ENCODE results near the gene ST6GALNAC1.

ST6GALNAC1 gene

DNA sequence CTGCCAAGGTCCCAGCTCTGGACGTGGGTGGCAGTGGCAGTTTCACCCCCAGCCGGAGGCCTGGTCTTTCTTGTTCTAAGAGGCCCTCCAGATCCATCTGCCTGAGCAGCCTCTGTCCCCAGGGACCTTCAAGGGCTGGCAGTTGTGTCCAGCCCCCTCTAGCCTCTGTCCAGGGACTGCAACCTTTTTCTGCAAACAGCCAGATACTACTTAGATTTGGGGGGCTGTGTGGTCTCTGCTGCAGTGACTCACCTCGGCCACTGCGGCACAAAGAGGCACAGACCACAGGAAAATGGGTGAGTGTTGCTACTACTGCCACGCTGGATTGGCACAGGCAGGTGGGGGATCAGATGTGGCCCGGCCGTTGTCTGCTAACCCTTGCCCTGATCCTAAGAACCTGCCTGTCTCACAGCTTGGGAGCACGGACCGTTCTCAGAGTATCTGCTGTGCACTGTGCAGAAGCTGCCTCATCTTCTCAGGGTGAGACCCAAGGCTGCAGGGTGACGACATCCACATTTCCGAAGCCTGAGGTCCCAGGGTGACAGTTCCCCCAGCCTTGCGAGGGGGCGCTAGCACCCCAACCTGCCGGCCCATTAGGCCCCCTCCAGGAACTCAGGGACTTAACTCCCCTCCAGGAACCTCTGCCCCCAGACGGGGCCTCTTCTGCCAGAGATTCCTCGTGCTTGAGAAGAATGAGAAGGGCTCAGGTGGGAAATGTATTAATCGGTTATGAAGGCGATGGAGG lies 39.6 kb upstream of the ST6GALNAC1 start:
- DNase-seq = peak; percentile 48
- H4K8ac ChIP-seq (ENCODE audit: low read length) = no peak overlapping the region
- H3K9me3 ChIP-seq (ENCODE audit: control insufficient read depth, low read length) = no peaks in the 10 kb centered on the region
- peaks cover 40% of the 10 kb centered on the region for H3K79me1 ChIP-seq (replicated peaks; ENCODE audit: low read length, poor library complexity, severe bottlenecking)
- peak overlapping the region in 1 of 2 experiments; percentile 77 for H3K14ac ChIP-seq (ENCODE audit: low read length in 2 of 2)
- H3K4me2 ChIP-seq (ENCODE audit: low read length, poor library complexity, severe bottlenecking) = no peak overlapping the region
- WGBS = 64% methylated on average over 18 of the region's 18 CpGs
- H3K4me3 ChIP-seq (ENCODE audit: insufficient read depth in 1 of 2, low read depth in 1 of 2, low read length in 2 of 2) = no peak overlapping the region
- no peak overlapping the region for H2AFZ ChIP-seq (ENCODE audit: low read depth, low read length)
- H2BK5ac ChIP-seq (ENCODE audit: low read depth, low read length, poor library complexity, severe bottlenecking) = no peak overlapping the region
- H3K4ac ChIP-seq (ENCODE audit: low read depth in 1 of 2, low read length in 2 of 2) = no peak overlapping the region
- H2BK15ac ChIP-seq (ENCODE audit: low read depth, poor library complexity, severe bottlenecking) = peak overlapping the region; percentile 39
- peaks cover 58% of the 10 kb centered on the region for H3K4me1 ChIP-seq (ENCODE audit: control insufficient read depth, insufficient read depth, low read depth, low read length)
- peak overlapping the region; percentile 25 for H4K91ac ChIP-seq (ENCODE audit: low read length)
- H2BK120ac ChIP-seq (ENCODE audit: low read depth, low read length) = peak overlapping the region; percentile 45
- peak overlapping the region; percentile 11 to 40 for H3K18ac ChIP-seq (ENCODE audit: low read depth in 1 of 2, low read length in 2 of 2)
- no peak overlapping the region for H3K23ac ChIP-seq (ENCODE audit: low read length in 2 of 2)
- no peaks in the 10 kb centered on the region for H3K27me3 ChIP-seq (ENCODE audit: control insufficient read depth in 1 of 2, insufficient read depth in 1 of 2, low read length in 2 of 2)
- peaks cover 56 to 63% of the 10 kb centered on the region in 2 experiments for H3K36me3 ChIP-seq (ENCODE audit: control insufficient read depth in 1 of 2, insufficient read depth in 2 of 2, low read depth in 1 of 2, low read length in 2 of 2)
- H3K27ac ChIP-seq (ENCODE audit: low read length, poor library complexity, severe bottlenecking) = no peak overlapping the region
- H2AK5ac ChIP-seq (ENCODE audit: low read length, severe bottlenecking) = peak overlapping the region; percentile 7
- H3K9ac ChIP-seq (ENCODE audit: low read length) = peak overlapping the region; percentile 11
- H2BK12ac ChIP-seq (ENCODE audit: low read length in 2 of 2) = peak overlapping the region; percentile 17 to 29

GRCh38 chr17:76682296-76682695 lies 38.7 kb upstream of the ST6GALNAC1 start:
- H2BK120ac ChIP-seq (ENCODE audit: low read depth, low read length) = no peak overlapping the region
- no peaks in the 10 kb centered on the region for H3K9me3 ChIP-seq (ENCODE audit: control insufficient read depth, low read length)
- no peak overlapping the region for H3K4me3 ChIP-seq (ENCODE audit: insufficient read depth in 1 of 2, low read depth in 1 of 2, low read length in 2 of 2)
- peak overlapping the region; percentile 49 for H3K9ac ChIP-seq (ENCODE audit: low read length)
- peak overlapping the region; percentile 44 to 85 for H3K18ac ChIP-seq (ENCODE audit: low read depth in 1 of 2, low read length in 2 of 2)
- H2BK12ac ChIP-seq (ENCODE audit: low read length in 2 of 2) = peak overlapping the region; percentile 29 to 85
- peak overlapping the region; percentile 0 to 35 for H3K4ac ChIP-seq (ENCODE audit: low read depth in 1 of 2, low read length in 2 of 2)
- H4K91ac ChIP-seq (ENCODE audit: low read length) = peak overlapping the region; percentile 91
- no peak overlapping the region for H3K23ac ChIP-seq (ENCODE audit: low read length in 2 of 2)
- 60% methylated on average over 12 of the region's 12 CpGs for WGBS
- H4K8ac ChIP-seq (ENCODE audit: low read length) = peak overlapping the region; percentile 83
- no peak overlapping the region for H3K4me2 ChIP-seq (ENCODE audit: low read length, poor library complexity, severe bottlenecking)
- peaks cover 65 to 66% of the 10 kb centered on the region in 2 experiments for H3K36me3 ChIP-seq (ENCODE audit: control insufficient read depth in 1 of 2, insufficient read depth in 2 of 2, low read depth in 1 of 2, low read length in 2 of 2)
- H3K27ac ChIP-seq (ENCODE audit: low read length, poor library complexity, severe bottlenecking) = no peak overlapping the region
- no peak overlapping the region for H2BK15ac ChIP-seq (ENCODE audit: low read depth, poor library complexity, severe bottlenecking)
- no peaks in the 10 kb centered on the region for H3K27me3 ChIP-seq (ENCODE audit: control insufficient read depth in 1 of 2, insufficient read depth in 1 of 2, low read length in 2 of 2)
- H3K14ac ChIP-seq (ENCODE audit: low read length in 2 of 2) = peak overlapping the region in 1 of 2 experiments; percentile 57
- peaks cover 49% of the 10 kb centered on the region for H3K4me1 ChIP-seq (ENCODE audit: control insufficient read depth, insufficient read depth, low read depth, low read length)
- peak overlapping the region; percentile 1 for H2AK5ac ChIP-seq (ENCODE audit: low read length, severe bottlenecking)
- H2AFZ ChIP-seq (ENCODE audit: low read depth, low read length) = no peak overlapping the region
- DNase-seq = peak; percentile 83
- H2BK5ac ChIP-seq (ENCODE audit: low read depth, low read length, poor library complexity, severe bottlenecking) = no peak overlapping the region
- peaks cover 37% of the 10 kb centered on the region for H3K79me1 ChIP-seq (replicated peaks; ENCODE audit: low read length, poor library complexity, severe bottlenecking)

GRCh38 chr17:76681222-76682137 lies 37.9 kb upstream of the ST6GALNAC1 start:
- peak overlapping the region; percentile 54 for H4K8ac ChIP-seq (ENCODE audit: low read length)
- peak overlapping the region; percentile 48 for H4K91ac ChIP-seq (ENCODE audit: low read length)
- peak overlapping the region; percentile 34 to 96 for H2BK12ac ChIP-seq (ENCODE audit: low read length in 2 of 2)
- H2AK5ac ChIP-seq (ENCODE audit: low read length, severe bottlenecking) = no peak overlapping the region
- H3K14ac ChIP-seq (ENCODE audit: low read length in 2 of 2) = peak overlapping the region in 1 of 2 experiments; percentile 49
- no peak overlapping the region for H3K4me3 ChIP-seq (ENCODE audit: insufficient read depth in 1 of 2, low read depth in 1 of 2, low read length in 2 of 2)
- no peak overlapping the region for H2BK5ac ChIP-seq (ENCODE audit: low read depth, low read length, poor library complexity, severe bottlenecking)
- H3K23ac ChIP-seq (ENCODE audit: low read length in 2 of 2) = no peak overlapping the region
- peak; percentile 92 for DNase-seq
- peaks cover 70 to 72% of the 10 kb centered on the region in 2 experiments for H3K36me3 ChIP-seq (ENCODE audit: control insufficient read depth in 1 of 2, insufficient read depth in 2 of 2, low read depth in 1 of 2, low read length in 2 of 2)
- no peak overlapping the region for H3K27ac ChIP-seq (ENCODE audit: low read length, poor library complexity, severe bottlenecking)
- H2BK120ac ChIP-seq (ENCODE audit: low read depth, low read length) = no peak overlapping the region
- H3K79me1 ChIP-seq (replicated peaks; ENCODE audit: low read length, poor library complexity, severe bottlenecking) = peaks cover 37% of the 10 kb centered on the region
- H3K9ac ChIP-seq (ENCODE audit: low read length) = peak overlapping the region; percentile 49
- H3K4ac ChIP-seq (ENCODE audit: low read depth in 1 of 2, low read length in 2 of 2) = peak overlapping the region; percentile 42 to 81
- H2AFZ ChIP-seq (ENCODE audit: low read depth, low read length) = no peak overlapping the region
- peak overlapping the region; percentile 23 to 92 for H3K18ac ChIP-seq (ENCODE audit: low read depth in 1 of 2, low read length in 2 of 2)
- 47% methylated on average over 16 of the region's 16 CpGs for WGBS
- H3K27me3 ChIP-seq (ENCODE audit: control insufficient read depth in 1 of 2, insufficient read depth in 1 of 2, low read length in 2 of 2) = no peaks in the 10 kb centered on the region
- no peaks in the 10 kb centered on the region for H3K9me3 ChIP-seq (ENCODE audit: control insufficient read depth, low read length)
- H2BK15ac ChIP-seq (ENCODE audit: low read depth, poor library complexity, severe bottlenecking) = peak overlapping the region; percentile 15
- no peak overlapping the region for H3K4me2 ChIP-seq (ENCODE audit: low read length, poor library complexity, severe bottlenecking)
- peaks cover 42% of the 10 kb centered on the region for H3K4me1 ChIP-seq (ENCODE audit: control insufficient read depth, insufficient read depth, low read depth, low read length)

- Histone ChIP-seq H3K4me2 (ENCODE audit: low read length, poor library complexity, severe bottlenecking) (no peak overlapping the region), H2BK5ac (ENCODE audit: low read depth, low read length, poor library complexity, severe bottlenecking) (no peak overlapping the region), H2AK5ac (ENCODE audit: low read length, severe bottlenecking) (no peak overlapping the region), H3K9ac (ENCODE audit: low read length) (no peak overlapping the region), H2AFZ (ENCODE audit: low read depth, low read length) (no peak overlapping the region), H3K27me3 (ENCODE audit: control insufficient read depth in 1 of 2, insufficient read depth in 1 of 2, low read length in 2 of 2) (no peaks in the 10 kb centered on the region), H3K4ac (ENCODE audit: low read depth in 1 of 2, low read length in 2 of 2) (no peak overlapping the region), H3K27ac (ENCODE audit: low read length, poor library complexity, severe bottlenecking) (no peak overlapping the region), H3K14ac (ENCODE audit: low read length in 2 of 2) (no peak overlapping the region), H2BK15ac (ENCODE audit: low read depth, poor library complexity, severe bottlenecking) (no peak overlapping the region), H2BK12ac (ENCODE audit: low read length in 2 of 2) (no peak overlapping the region), H4K8ac (ENCODE audit: low read length) (no peak overlapping the region), H3K4me1 (ENCODE audit: control insufficient read depth, insufficient read depth, low read depth, low read length) (peaks cover 25% of the 10 kb centered on the region), H3K18ac (ENCODE audit: low read depth in 1 of 2, low read length in 2 of 2) (no peak overlapping the region), H2BK120ac (ENCODE audit: low read depth, low read length) (no peak overlapping the region), H3K4me3 (ENCODE audit: insufficient read depth in 1 of 2, low read depth in 1 of 2, low read length in 2 of 2) (no peak overlapping the region), H3K36me3 (ENCODE audit: control insufficient read depth in 1 of 2, insufficient read depth in 2 of 2, low read depth in 1 of 2, low read length in 2 of 2) (peaks cover 64 to 76% of the 10 kb centered on the region in 2 experiments), H3K79me1 (replicated peaks; ENCODE audit: low read length, poor library complexity, severe bottlenecking) (peaks cover 27% of the 10 kb centered on the region), H3K9me3 (ENCODE audit: control insufficient read depth, low read length) (no peaks in the 10 kb centered on the region), H4K91ac (ENCODE audit: low read length) (no peak overlapping the region), H3K23ac (ENCODE audit: low read length in 2 of 2) (no peak overlapping the region)
- WGBS = 74% methylated on average over 1 of the region's 1 CpG
- DNase-seq = no peak
These were observed 35.7 kb upstream of the ST6GALNAC1 start for GRCh38 chr17:76679239-76679638.

Measured in mesenchymal stem cell (in vitro differentiated cells and primary cell).